Gastroesophageal sphincter (tissue), 4 donors: ENCODE results near the gene MRPL20. TPM values are rescaled to one million over a fixed set of nuclear protein-coding genes. Genes with fewer than 3 reads are reported as not detected.
A peak's percentile ranks its signal among the peaks of the same experiment; 100 is the strongest.
"Not testable (repeated sequence)": the region's sequence is repeated elsewhere in the genome, so short reads cannot be mapped to it uniquely, and the experiment has no call there.

Experiments
- ATAC-seq: fragments of 150-250 bp; one replicate; pipeline ENCODE4 v1.9.1; 2016; ENCODE audit warnings: mild to moderate bottlenecking, moderate library complexity
- H3K27ac ChIP-seq, 4 donors: fragments of 200-600 bp; sonication (generic) in 3 of 4; 1 replicate in 3 of 4; 2 replicates in 1 of 4; pipeline ENCODE4 v1.5.1; 2016 to 2019
- H3K27me3 ChIP-seq: fragments of 200-600 bp; sonication (generic); one replicate; pipeline ENCODE4 v1.5.1; 2019
- H3K36me3 ChIP-seq, 2 donors: fragments of 200-600 bp; sonication (generic); one replicate each; pipeline ENCODE4 v1.5.1; 2019; ENCODE audit warnings: control low read depth in 1 of 2
- H3K4me1 ChIP-seq, 3 donors: fragments of 200-600 bp; sonication (generic); 1 replicate in 2 of 3; 2 replicates in 1 of 3; pipeline ENCODE4 v1.5.1; 2016 to 2019; ENCODE audit warnings: control low read depth in 2 of 3
- H3K4me3 ChIP-seq, 2 donors: fragments of 200-600 bp; sonication (generic); one replicate each; pipeline ENCODE4 v1.5.1; 2019; ENCODE audit warnings: mild to moderate bottlenecking in 1 of 2, moderate library complexity in 1 of 2
- H3K9me3 ChIP-seq, 3 donors: fragments of 200-600 bp; sonication (generic); one replicate each; pipeline ENCODE4 v1.5.1; 2017 to 2019; ENCODE audit warnings: control low read depth in 2 of 3
- CTCF ChIP-seq, 4 experiments: fragments of 200-600 bp in 2 of 4; fragments of 450-650 bp in 2 of 4; sonication (generic) in 1 of 4; IDR thresholded peaks; one replicate each; pipeline ENCODE4 v1.5.1; 2017 to 2019; ENCODE audit warnings: antibody characterized with exemption in 4 of 4, mild to moderate bottlenecking in 2 of 4, moderate library complexity in 2 of 4
- EP300 ChIP-seq: sonication (generic); formaldehyde crosslinking; IDR thresholded peaks from one replicate; pipeline ENCODE4 v1.6.1; 2017; ENCODE audit warnings: antibody characterized with exemption, mild to moderate bottlenecking
- POLR2A ChIP-seq, 2 donors: fragments of 450-650 bp; IDR thresholded peaks; one replicate each; pipeline ENCODE4 v1.6.1; 2017; ENCODE audit warnings: antibody characterized with exemption in 2 of 2, mild to moderate bottlenecking in 2 of 2, moderate library complexity in 1 of 2
- POLR2AphosphoS5 ChIP-seq: sonication (generic); formaldehyde crosslinking; IDR thresholded peaks from one replicate; pipeline ENCODE4 v1.6.1; 2017; ENCODE audit warnings: antibody characterized with exemption
- WGBS, 2 donors: methylation state at CpG; one replicate each; pipeline ENCODE4 v1.1.5; 2018; ENCODE audit warnings: low coverage in 1 of 2; 5-methylcytosine and 5-hydroxymethylcytosine counted together
- total RNA-seq, 4 donors: library from RNA; depleted of rRNA; stranded (reverse); fragments of >200 nt; gene quantifications; one replicate each; pipeline ENCODE4 v1.1.0, GENCODE V29; 2016

The MRPL20 gene
- total RNA-seq, 4 donors from 2014 or later: 121 to 215 (median 159) TPM

- H3K27me3 ChIP-seq: no peaks in the 10 kb centered on the region
- TF ChIP-seq POLR2AphosphoS5 (no peak), POLR2A (IDR thresholded peaks at IDR 0.05) (no peak), EP300 (no peak), CTCF (IDR thresholded peaks at IDR 0.05) (no peak)
- H3K27ac ChIP-seq: peak overlapping the region; percentile 47 to 91 (median 88)
- H3K4me1 ChIP-seq: peaks cover 0 to 58% (median 32%) of the 10 kb centered on the region in 3 donors
- no peak for ATAC-seq
- WGBS, 2 donors: 50 to 55% methylated on average over 20 to 31 of the region's 43 CpGs
- peak overlapping the region; percentile 87 to 96 for H3K4me3 ChIP-seq
- no peaks in the 10 kb centered on the region for H3K9me3 ChIP-seq
- peaks cover 0 to 56% of the 10 kb centered on the region in 2 donors for H3K36me3 ChIP-seq
Measured at GRCh38 chr1:1406101-1406820, 832 bp downstream of the MRPL20 start.

- Histone ChIP-seq H3K4me1 (peaks cover 0 to 63% (median 37%) of the 10 kb centered on the region in 3 donors), H3K27ac (no peak overlapping the region), H3K27me3 (no peaks in the 10 kb centered on the region), H3K9me3 (no peaks in the 10 kb centered on the region), H3K36me3 (peaks cover 0 to 55% of the 10 kb centered on the region in 2 donors), H3K4me3 (no peak overlapping the region)
- no peak for ATAC-seq
- 57 to 76% methylated on average over 3 to 7 of the region's 7 CpGs for WGBS, 2 donors
- TF ChIP-seq CTCF (IDR thresholded peaks at IDR 0.05) (no peak), EP300 (no peak), POLR2AphosphoS5 (no peak), POLR2A (IDR thresholded peaks at IDR 0.05) (no peak)
Measured at GRCh38 chr1:1403653-1404052, 3.4 kb downstream of the MRPL20 start.

GRCh38 chr1:1402901-1403392, 4.1 kb downstream of the MRPL20 start:
- not testable (repeated sequence) for H3K27ac ChIP-seq, H3K4me3 ChIP-seq, ATAC-seq, H3K27me3 ChIP-seq, H3K9me3 ChIP-seq
- WGBS, 2 donors: 84 to 89% methylated on average over 6 to 9 of the region's 9 CpGs
- Histone ChIP-seq H3K36me3 (peaks cover 0 to 58% of the 10 kb centered on the region in 2 donors), H3K4me1 (peaks cover 0 to 63% (median 34%) of the 10 kb centered on the region in 3 donors)

DNA sequence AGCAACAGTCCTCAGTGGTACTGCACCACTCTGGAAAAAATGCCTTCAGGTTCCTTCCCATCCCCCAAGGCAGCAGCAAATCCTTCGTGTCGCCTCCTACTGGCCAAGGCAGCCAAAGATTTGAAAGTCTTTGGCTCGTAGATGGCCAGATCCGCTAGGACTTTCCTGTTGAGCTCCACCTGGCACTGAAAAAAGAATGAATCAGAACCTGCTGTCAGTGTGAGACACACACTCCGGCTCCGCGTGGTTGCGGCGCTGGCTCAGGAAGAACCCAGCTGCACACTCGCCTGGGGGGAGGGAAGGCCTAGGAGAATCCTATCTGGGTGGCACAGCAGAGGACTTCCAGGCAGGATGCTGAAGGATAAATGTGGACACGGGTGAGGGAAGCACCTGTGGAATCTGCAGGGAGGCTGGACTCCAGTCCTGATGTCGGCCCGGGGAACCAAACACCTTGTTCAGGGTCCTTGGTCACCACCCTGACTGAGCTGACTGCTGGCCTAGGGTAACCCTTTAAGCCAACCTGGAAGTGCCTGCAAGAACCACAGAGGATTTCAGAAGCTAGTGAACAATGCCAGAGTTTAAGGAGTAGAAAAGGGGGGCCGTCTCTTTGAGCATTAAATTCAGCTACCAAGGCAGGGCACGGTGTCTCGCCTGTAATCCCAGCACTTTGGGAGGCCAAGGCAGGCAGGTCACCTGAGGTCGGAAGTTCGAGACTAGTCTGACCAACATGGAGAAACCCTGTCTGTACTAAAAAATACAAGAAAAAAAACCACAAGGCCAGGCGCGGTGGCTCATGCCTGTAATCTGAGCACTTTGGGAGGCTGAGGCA, 4.8 kb downstream of the MRPL20 start:
- peaks cover 0 to 64% of the 10 kb centered on the region in 2 donors for H3K36me3 ChIP-seq
- H3K9me3 ChIP-seq: no peaks in the 10 kb centered on the region
- H3K27ac ChIP-seq: no peak overlapping the region
- H3K27me3 ChIP-seq: no peaks in the 10 kb centered on the region
- WGBS, 2 donors: 69 to 75% methylated on average over 10 to 14 of the region's 20 CpGs
- no peak for ATAC-seq
- TF ChIP-seq POLR2AphosphoS5: no peak
- TF ChIP-seq POLR2A (IDR thresholded peaks at IDR 0.05): no peak
- TF ChIP-seq EP300: no peak
- peak in 3 of 4 experiments; percentile 31 to 42 (median 37) for TF ChIP-seq CTCF (IDR thresholded peaks at IDR 0.05)
- no peak overlapping the region for H3K4me3 ChIP-seq
- H3K4me1 ChIP-seq: peaks cover 0 to 66% (median 36%) of the 10 kb centered on the region in 3 donors

GRCh38 chr1:1401457-1402010, 5.6 kb downstream of the MRPL20 start:
- Histone ChIP-seq H3K4me1 (peaks cover 0 to 72% (median 36%) of the 10 kb centered on the region in 3 donors), H3K27ac (no peak overlapping the region), H3K27me3 (no peaks in the 10 kb centered on the region), H3K9me3 (no peaks in the 10 kb centered on the region), H3K36me3 (peaks cover 0 to 72% of the 10 kb centered on the region in 2 donors), H3K4me3 (no peak overlapping the region)
- WGBS, 2 donors: 66 to 69% methylated on average over 3 to 4 of the region's 7 CpGs
- TF ChIP-seq POLR2AphosphoS5 (no peak), EP300 (no peak), POLR2A (IDR thresholded peaks at IDR 0.05) (no peak), CTCF (IDR thresholded peaks at IDR 0.05) (no peak)
- ATAC-seq: no peak
